Subcutaneous abdominal adipose tissue (tissue), 5 donors: ENCODE data around the gene CPS1.

ENCODE experiments used
- H3K27ac ChIP-seq: one replicate; pipeline ENCODE4 v1.7.0; 2013; ENCODE audit warnings: low read depth, mild to moderate bottlenecking, inconsistent platforms, low read length, moderate library complexity
- H3K27me3 ChIP-seq, 5 donors: one replicate each; pipeline ENCODE4 v1.7.0; 2013; ENCODE audit warnings: low read length in 5 of 5, inconsistent platforms in 1 of 5; ENCODE audit not compliant: control insufficient read depth in 5 of 5, insufficient read depth in 4 of 5
- H3K36me3 ChIP-seq, 5 donors: one replicate each; pipeline ENCODE4 v1.7.0; 2013; ENCODE audit warnings: low read length in 5 of 5; ENCODE audit not compliant: control insufficient read depth in 5 of 5, insufficient read depth in 5 of 5
- H3K4me1 ChIP-seq, 5 donors: one replicate each; pipeline ENCODE4 v1.7.0; 2013; ENCODE audit warnings: low read length in 5 of 5, mild to moderate bottlenecking in 3 of 5, moderate library complexity in 1 of 5; ENCODE audit not compliant: control insufficient read depth in 5 of 5, insufficient read depth in 5 of 5
- H3K4me3 ChIP-seq, 5 donors: one replicate each; pipeline ENCODE4 v1.7.0; 2013; ENCODE audit warnings: low read length in 5 of 5, low read depth in 1 of 5
- H3K9ac ChIP-seq, 5 donors: one replicate each; pipeline ENCODE4 v1.7.0; 2013; ENCODE audit warnings: low read length in 5 of 5, mild to moderate bottlenecking in 4 of 5, moderate library complexity in 3 of 5
- H3K9me3 ChIP-seq, 5 donors: one replicate each; pipeline ENCODE4 v1.7.0; 2013; ENCODE audit warnings: low read length in 5 of 5; ENCODE audit not compliant: control insufficient read depth in 5 of 5
- donor health status: healthy.
- donor health status: healthy.
- donor health status: healthy.
- donor health status: healthy.
- donor health status: healthy.

The CPS1 gene

DNA sequence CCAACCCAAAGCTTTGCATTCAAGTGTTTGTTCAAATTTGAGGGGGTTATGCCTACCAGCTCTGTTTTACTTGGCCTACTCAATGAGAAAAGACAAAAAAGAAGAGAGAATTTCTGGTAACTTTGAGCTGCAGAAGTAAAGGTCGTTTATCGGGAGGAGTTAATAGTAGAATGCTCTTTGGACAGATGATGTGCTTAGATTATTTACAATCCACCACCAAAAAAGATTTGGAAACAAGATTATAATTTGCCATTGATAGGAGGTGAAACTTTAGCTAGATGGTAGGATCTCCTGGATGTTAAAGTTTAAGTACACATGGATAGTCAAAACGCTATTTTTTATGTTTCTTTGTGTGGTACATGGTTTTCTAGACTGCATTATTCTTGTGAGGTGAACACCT lies 24.9 kb upstream of the CPS1 start:
- no peaks in the 10 kb centered on the region for H3K36me3 ChIP-seq

DNA sequence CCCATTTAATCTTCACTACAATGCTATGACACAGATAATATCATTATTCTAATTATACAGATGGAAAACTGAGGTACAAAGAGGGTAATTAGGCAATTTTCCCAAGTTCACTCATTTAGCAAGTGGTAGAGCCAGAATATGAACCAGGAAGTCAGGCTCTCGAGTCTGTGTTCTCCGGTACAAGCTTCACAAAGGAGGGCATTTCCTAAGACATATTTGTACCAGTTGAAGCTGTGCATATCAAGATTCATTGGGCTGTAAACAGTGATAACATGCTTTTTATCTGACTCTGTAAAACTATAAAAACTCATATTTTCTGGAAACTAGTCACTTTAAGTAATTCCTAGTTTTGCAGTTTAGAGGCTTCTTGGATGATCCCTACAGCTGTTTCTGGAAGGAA lies 23.0 kb upstream of the CPS1 start:
- no peak overlapping the region for H3K27ac ChIP-seq

More for the DNA sequence above, 24.9 kb upstream of the CPS1 start:
- Histone ChIP-seq H3K9ac (no peak overlapping the region), H3K27ac (no peak overlapping the region), H3K4me1 (no peaks in the 10 kb centered on the region), H3K9me3 (no peaks in the 10 kb centered on the region), H3K4me3 (no peak overlapping the region), H3K27me3 (no peaks in the 10 kb centered on the region)

DNA sequence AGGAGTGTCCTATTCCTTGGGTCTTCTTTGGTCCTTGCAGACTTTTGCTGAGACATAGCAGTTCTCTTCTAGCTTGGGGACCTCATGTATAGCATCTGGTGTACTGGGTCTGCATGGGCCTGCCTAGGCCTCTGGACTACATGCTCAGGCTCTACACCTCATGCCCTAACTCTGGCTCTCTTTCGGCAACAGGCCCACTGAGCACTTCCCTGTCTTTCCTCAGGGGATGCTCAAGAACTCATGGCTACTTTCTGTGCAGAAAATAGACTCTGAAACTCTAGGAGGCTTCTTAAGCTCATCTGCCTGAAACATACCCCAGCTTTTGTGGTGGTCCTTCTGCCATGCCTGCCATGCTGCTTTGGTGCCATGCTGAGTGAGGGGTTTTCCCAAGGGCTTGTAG lies 21.5 kb upstream of the CPS1 start:
- Histone ChIP-seq H3K27me3 (no peaks in the 10 kb centered on the region), H3K9ac (no peak overlapping the region), H3K27ac (no peak overlapping the region), H3K9me3 (no peaks in the 10 kb centered on the region), H3K4me1 (no peaks in the 10 kb centered on the region), H3K4me3 (no peak overlapping the region), H3K36me3 (no peaks in the 10 kb centered on the region)

More for the DNA sequence above, 23.0 kb upstream of the CPS1 start:
- no peak overlapping the region for H3K9ac ChIP-seq
- H3K4me3 ChIP-seq = no peak overlapping the region
- no peaks in the 10 kb centered on the region for H3K27me3 ChIP-seq
- no peaks in the 10 kb centered on the region for H3K9me3 ChIP-seq
- H3K36me3 ChIP-seq = no peaks in the 10 kb centered on the region
- H3K4me1 ChIP-seq = no peaks in the 10 kb centered on the region

- Histone ChIP-seq H3K27ac (no peak overlapping the region), H3K9ac (no peak overlapping the region), H3K27me3 (no peaks in the 10 kb centered on the region), H3K4me3 (no peak overlapping the region), H3K36me3 (no peaks in the 10 kb centered on the region), H3K9me3 (no peaks in the 10 kb centered on the region), H3K4me1 (no peaks in the 10 kb centered on the region)
Measured at GRCh38 chr2:210536973-210537650, 19.3 kb upstream of the CPS1 start.

GRCh38 chr2:210539035-210539434 lies 17.4 kb upstream of the CPS1 start:
- H3K9ac ChIP-seq = no peak overlapping the region
- H3K27ac ChIP-seq = no peak overlapping the region
- H3K36me3 ChIP-seq = no peaks in the 10 kb centered on the region
- H3K4me3 ChIP-seq = no peak overlapping the region
- no peaks in the 10 kb centered on the region for H3K27me3 ChIP-seq
- H3K4me1 ChIP-seq = no peaks in the 10 kb centered on the region
- H3K9me3 ChIP-seq = no peaks in the 10 kb centered on the region

DNA sequence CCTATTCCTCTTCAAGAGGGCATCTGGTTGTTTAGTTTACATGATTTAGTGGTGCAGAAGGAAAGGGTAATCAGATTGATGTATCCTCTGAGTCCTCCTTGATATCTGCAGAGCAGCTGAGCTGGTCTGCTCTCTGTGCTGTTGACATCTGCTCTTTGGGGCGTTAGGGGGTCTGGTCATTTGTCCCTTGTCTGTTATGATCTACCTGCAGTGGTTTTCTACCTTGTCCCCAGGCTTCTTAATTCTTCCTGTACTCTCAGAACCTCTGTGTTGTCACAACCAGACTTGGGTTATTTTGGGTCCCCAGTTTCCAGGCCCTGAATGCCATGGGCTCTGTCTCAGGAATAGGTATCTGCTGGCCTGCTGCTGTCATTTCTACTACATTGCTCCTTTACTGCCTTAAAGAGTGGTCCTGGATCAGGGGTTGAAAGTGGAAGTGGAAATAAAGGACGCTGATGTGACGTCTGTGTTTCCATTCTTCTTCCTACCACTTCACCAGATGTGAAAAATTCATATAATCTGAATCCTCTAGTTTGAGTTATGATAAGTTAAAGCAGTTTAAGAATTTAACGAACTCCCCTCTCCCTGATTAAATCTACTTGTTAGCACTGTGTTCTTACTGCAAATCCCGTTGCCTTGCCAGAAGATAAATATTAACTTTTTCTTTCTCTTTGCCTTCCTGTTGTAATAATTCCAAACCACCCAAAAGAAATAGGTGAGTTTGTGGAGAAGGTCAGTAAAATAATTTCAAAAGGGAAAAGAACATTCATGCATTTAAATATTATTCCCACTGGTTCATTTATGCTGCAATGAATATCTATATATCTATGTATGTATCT lies 16.6 kb upstream of the CPS1 start:
- H3K4me3 ChIP-seq = no peak overlapping the region
- no peak overlapping the region for H3K27ac ChIP-seq
- H3K4me1 ChIP-seq = no peaks in the 10 kb centered on the region
- H3K36me3 ChIP-seq = no peaks in the 10 kb centered on the region
- H3K9ac ChIP-seq = no peak overlapping the region
- no peaks in the 10 kb centered on the region for H3K27me3 ChIP-seq
- no peaks in the 10 kb centered on the region for H3K9me3 ChIP-seq

- Histone ChIP-seq H3K27me3 (no peaks in the 10 kb centered on the region), H3K4me3 (no peak overlapping the region), H3K9ac (no peak overlapping the region), H3K9me3 (no peaks in the 10 kb centered on the region), H3K36me3 (no peaks in the 10 kb centered on the region), H3K27ac (no peak overlapping the region), H3K4me1 (no peaks in the 10 kb centered on the region)
Measured at GRCh38 chr2:210540471-210540870, 15.9 kb upstream of the CPS1 start.

DNA sequence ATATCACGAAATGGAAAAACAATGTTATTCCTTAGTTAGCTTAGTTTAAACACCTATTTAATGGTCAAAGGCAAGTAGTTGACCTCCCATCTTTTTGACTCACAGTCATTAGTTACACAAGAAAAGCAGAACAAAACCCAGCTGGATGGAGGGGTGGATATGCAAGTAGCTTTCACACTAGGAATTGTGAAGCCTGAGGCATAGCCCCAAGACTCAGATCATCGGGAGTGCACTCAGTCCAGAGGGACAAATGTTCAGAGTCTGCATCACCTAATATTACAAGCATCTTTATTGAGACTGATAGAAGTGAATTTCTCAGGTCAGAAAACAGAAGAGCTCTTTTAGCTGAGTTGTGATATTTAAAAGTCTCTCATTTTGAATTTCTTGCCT lies 15.5 kb upstream of the CPS1 start:
- no peak overlapping the region for H3K4me3 ChIP-seq
- H3K27me3 ChIP-seq = no peaks in the 10 kb centered on the region
- no peaks in the 10 kb centered on the region for H3K36me3 ChIP-seq
- no peaks in the 10 kb centered on the region for H3K9me3 ChIP-seq
- no peaks in the 10 kb centered on the region for H3K4me1 ChIP-seq
- H3K9ac ChIP-seq = no peak overlapping the region
- H3K27ac ChIP-seq = no peak overlapping the region

DNA sequence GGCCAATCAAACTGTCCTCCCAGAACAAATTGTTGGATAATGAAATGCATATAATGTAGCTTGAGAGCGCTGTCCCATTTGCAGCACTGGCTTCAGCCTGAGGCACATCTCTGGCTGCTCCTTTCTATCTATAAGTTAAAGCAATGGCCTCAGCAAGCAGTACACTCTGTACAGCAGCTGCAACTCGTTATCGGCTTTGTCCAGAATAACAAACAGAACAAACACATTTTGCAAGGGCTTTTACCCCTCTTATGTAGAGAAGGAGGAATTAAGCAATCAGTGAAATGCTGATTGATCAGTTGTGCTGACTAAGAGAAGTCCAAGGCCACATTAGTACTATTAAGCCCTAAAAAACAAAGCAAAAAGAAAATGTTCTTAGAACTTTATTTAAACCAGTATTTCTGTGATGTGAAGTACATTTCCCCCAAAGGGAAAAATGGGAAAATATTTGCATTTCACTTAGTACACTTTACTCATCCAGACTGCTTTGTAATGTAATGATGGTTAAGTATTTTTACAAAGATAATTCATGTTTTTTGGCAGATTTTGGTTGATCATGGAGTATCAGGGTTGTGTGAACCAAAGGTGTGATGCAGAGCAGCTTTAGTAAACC lies 15.0 kb upstream of the CPS1 start:
- H3K4me1 ChIP-seq = no peaks in the 10 kb centered on the region
- no peaks in the 10 kb centered on the region for H3K27me3 ChIP-seq
- no peaks in the 10 kb centered on the region for H3K36me3 ChIP-seq
- no peak overlapping the region for H3K9ac ChIP-seq
- H3K9me3 ChIP-seq = no peaks in the 10 kb centered on the region
- no peak overlapping the region for H3K27ac ChIP-seq
- no peak overlapping the region for H3K4me3 ChIP-seq

DNA sequence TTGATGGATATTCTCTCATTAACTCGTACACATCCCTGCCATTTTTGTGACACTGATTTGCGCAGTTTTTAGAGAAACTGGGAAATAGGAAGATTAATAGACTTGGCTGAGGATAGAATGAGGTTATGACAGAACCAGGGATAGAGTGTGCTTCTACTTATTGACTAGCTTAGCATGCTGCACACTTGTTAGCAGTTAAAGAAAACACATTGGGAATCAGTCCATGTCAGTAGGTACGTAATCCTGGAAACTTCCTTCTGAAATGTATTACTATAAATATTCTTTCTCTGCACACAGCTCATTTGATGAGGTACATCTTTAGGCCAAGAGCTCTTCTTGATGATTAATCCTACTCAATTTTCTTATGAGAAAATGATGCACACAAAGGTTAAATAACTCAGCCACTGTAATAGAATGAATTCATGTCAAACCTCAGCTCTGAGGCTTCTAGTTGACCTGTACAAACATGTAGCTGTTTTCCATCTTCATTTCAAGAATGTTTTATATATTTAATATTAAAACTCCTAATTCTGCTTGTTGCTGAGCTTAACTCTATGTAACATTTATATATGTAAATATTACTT lies 12.3 kb upstream of the CPS1 start:
- Histone ChIP-seq H3K27ac (no peak overlapping the region), H3K36me3 (no peaks in the 10 kb centered on the region), H3K9me3 (no peaks in the 10 kb centered on the region), H3K4me3 (no peak overlapping the region), H3K27me3 (no peaks in the 10 kb centered on the region), H3K9ac (no peak overlapping the region), H3K4me1 (no peaks in the 10 kb centered on the region)
